ENCODE measurements around the gene NPAT. TPM values are rescaled to one million over a fixed set of nuclear protein-coding genes. Genes with fewer than 3 reads are reported as not detected.

NPAT gene
- total and polyA plus RNA-seq, 9 of the 15 experiments (the other 6 are each of a cell fraction or from before 2014, with no cell fraction given) = 8.8 to 30.0 (median 22.1) TPM

DNA sequence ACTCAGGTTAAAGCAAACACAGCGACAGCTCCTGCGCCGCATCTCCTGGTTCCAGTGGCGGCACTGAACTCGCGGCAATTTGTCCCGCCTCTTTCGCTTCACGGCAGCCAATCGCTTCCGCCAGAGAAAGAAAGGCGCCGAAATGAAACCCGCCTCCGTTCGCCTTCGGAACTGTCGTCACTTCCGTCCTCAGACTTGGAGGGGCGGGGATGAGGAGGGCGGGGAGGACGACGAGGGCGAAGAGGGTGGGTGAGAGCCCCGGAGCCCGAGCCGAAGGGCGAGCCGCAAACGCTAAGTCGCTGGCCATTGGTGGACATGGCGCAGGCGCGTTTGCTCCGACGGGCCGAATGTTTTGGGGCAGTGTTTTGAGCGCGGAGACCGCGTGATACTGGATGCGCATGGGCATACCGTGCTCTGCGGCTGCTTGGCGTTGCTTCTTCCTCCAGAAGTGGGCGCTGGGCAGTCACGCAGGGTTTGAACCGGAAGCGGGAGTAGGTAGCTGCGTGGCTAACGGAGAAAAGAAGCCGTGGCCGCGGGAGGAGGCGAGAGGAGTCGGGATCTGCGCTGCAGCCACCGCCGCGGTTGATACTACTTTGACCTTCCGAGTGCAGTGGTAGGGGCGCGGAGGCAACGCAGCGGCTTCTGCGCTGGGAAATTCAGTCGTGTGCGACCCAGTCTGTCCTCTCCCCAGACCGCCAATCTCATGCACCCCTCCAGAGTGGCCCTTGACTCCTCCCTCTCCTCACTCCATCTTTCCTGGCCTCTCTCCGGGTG is at the start of gene NPAT, which contains the start of gene ATM (continued):
- TF ChIP-seq CEBPG (CRISPR knock-in tag; IDR thresholded peaks at IDR 0.05) = no peak
- TF ChIP-seq CEBPG (tag; conservative IDR thresholded peaks at IDR 0.05 in 1 of 2, IDR thresholded peaks at IDR 0.05 in 1 of 2) = no peak
- TF ChIP-seq, protein P1, sequence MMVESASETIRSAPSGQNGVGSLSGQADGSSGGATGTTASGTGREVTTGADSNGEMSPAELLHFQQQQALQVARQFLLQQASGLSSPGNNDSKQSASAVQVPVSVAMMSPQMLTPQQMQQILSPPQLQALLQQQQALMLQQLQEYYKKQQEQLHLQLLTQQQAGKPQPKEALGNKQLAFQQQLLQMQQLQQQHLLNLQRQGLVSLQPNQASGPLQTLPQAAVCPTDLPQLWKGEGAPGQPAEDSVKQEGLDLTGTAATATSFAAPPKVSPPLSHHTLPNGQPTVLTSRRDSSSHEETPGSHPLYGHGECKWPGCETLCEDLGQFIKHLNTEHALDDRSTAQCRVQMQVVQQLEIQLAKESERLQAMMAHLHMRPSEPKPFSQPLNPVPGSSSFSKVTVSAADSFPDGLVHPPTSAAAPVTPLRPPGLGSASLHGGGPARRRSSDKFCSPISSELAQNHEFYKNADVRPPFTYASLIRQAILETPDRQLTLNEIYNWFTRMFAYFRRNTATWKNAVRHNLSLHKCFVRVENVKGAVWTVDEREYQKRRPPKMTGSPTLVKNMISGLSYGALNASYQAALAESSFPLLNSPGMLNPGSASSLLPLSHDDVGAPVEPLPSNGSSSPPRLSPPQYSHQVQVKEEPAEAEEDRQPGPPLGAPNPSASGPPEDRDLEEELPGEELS (CRISPR knock-in tag; IDR thresholded peaks at IDR 0.05; ENCODE audit: borderline replicate concordance) = no peak
- TF ChIP-seq STAT5A (IDR thresholded peaks at IDR 0.05; ENCODE audit: borderline replicate concordance, low read length) = no peak
- TF ChIP-seq GTF2E2 (tag; IDR thresholded peaks at IDR 0.05) = no peak
- no peak for TF ChIP-seq ZNF197 (CRISPR knock-in tag; IDR thresholded peaks at IDR 0.05; ENCODE audit: low read depth)
- TF ChIP-seq CEBPB (tag; IDR thresholded peaks at IDR 0.05) = no peak
- peak; percentile 99 for TF ChIP-seq ETV1 (tag; conservative IDR thresholded peaks at IDR 0.05; ENCODE audit: low read depth)
- no peak for TF ChIP-seq ZNF778 (CRISPR knock-in tag; IDR thresholded peaks at IDR 0.05)
- TF ChIP-seq RNF2 (IDR thresholded peaks at IDR 0.05) = peak; percentile 74; the same call in 1 of the 2 replicates
- TF ChIP-seq KLF16 (IDR thresholded peaks at IDR 0.05) = peak; percentile 78
- TF ChIP-seq, protein P2, sequence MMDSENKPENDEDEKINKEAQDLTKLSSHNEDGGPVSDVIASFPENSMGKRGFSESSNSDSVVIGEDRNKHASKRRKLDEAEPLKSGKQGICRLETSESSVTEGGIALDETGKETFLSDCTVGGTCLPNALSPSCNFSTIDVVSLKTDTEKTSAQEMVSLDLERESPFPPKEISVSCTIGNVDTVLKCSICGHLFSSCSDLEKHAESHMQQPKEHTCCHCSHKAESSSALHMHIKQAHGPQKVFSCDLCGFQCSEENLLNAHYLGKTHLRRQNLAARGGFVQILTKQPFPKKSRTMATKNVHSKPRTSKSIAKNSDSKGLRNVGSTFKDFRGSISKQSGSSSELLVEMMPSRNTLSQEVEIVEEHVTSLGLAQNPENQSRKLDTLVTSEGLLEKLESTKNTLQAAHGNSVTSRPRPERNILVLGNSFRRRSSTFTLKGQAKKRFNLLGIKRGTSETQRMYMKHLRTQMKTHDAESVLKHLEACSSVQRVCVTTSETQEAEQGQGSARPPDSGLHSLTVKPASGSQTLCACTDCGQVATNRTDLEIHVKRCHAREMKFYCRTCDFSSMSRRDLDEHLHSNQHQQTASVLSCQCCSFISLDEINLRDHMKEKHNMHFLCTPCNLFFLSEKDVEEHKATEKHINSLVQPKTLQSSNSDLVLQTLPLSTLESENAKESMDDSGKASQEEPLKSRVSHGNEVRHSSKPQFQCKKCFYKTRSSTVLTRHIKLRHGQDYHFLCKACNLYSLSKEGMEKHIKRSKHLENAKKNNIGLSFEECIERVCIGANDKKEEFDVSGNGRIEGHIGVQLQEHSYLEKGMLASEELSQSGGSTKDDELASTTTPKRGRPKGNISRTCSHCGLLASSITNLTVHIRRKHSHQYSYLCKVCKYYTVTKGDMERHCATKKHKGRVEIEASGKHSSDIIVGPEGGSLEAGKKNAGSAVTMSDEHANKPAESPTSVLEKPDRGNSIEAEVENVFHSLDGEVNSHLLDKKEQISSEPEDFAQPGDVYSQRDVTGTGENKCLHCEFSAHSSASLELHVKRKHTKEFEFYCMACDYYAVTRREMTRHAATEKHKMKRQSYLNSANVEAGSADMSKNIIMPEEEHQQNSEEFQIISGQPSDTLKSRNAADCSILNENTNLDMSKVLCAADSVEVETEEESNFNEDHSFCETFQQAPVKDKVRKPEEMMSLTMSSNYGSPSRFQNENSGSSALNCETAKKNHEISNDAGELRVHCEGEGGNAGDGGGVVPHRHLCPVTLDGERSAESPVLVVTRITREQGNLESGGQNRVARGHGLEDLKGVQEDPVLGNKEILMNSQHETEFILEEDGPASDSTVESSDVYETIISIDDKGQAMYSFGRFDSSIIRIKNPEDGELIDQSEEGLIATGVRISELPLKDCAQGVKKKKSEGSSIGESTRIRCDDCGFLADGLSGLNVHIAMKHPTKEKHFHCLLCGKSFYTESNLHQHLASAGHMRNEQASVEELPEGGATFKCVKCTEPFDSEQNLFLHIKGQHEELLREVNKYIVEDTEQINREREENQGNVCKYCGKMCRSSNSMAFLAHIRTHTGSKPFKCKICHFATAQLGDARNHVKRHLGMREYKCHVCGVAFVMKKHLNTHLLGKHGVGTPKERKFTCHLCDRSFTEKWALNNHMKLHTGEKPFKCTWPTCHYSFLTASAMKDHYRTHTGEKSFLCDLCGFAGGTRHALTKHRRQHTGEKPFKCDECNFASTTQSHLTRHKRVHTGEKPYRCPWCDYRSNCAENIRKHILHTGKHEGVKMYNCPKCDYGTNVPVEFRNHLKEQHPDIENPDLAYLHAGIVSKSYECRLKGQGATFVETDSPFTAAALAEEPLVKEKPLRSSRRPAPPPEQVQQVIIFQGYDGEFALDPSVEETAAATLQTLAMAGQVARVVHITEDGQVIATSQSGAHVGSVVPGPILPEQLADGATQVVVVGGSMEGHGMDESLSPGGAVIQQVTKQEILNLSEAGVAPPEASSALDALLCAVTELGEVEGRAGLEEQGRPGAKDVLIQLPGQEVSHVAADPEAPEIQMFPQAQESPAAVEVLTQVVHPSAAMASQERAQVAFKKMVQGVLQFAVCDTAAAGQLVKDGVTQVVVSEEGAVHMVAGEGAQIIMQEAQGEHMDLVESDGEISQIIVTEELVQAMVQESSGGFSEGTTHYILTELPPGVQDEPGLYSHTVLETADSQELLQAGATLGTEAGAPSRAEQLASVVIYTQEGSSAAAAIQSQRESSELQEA (IDR thresholded peaks at IDR 0.05; ENCODE audit: low read depth) = peak; percentile 37; the same call in 1 of the 2 replicates
- no peak for TF ChIP-seq ZNF444 (CRISPR knock-in tag; IDR thresholded peaks at IDR 0.05)
- no peak for TF ChIP-seq HSF4 (CRISPR knock-in tag; IDR thresholded peaks at IDR 0.05; ENCODE audit: borderline replicate concordance)
- peak; percentile 50 for TF ChIP-seq POLR2H (tag; IDR thresholded peaks at IDR 0.05; ENCODE audit: low read depth)
- no peak for TF ChIP-seq PYGO2 (tag; IDR thresholded peaks at IDR 0.05)
- no peak for TF ChIP-seq XRCC4 (IDR thresholded peaks at IDR 0.05; ENCODE audit: extremely low read depth, insufficient read depth, insufficient read length)
- no peak for TF ChIP-seq SAFB (IDR thresholded peaks at IDR 0.05; ENCODE audit: borderline replicate concordance, low read depth, low read length)
- TF ChIP-seq SMARCA4 (IDR thresholded peaks at IDR 0.05) = no peak

All from K562 (cell line).